ENCODE results near the gene SDK1.

Gene SDK1

DNA sequence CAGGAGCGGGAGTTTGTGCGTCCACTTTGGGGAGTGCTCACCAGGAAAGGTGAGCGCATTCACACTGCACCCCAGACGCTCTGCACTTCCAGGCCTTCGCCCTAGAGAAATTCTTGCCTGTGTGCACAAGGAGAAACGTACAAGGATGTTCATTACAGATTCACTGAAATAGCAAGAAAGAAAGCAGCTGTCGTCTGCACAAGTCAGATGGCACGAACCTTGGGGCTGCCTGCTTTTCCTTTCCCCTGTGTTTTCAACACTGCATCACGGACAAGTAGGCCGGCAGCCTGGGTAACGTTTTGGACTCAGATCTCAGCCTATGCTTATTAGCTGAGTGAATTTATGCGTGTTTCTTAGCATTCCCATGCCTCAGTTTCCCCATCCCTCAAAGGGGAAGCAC is 834.2 kb downstream of the SDK1 start:
- no peak for DNase-seq (ENCODE audit: low spot score)

DNA sequence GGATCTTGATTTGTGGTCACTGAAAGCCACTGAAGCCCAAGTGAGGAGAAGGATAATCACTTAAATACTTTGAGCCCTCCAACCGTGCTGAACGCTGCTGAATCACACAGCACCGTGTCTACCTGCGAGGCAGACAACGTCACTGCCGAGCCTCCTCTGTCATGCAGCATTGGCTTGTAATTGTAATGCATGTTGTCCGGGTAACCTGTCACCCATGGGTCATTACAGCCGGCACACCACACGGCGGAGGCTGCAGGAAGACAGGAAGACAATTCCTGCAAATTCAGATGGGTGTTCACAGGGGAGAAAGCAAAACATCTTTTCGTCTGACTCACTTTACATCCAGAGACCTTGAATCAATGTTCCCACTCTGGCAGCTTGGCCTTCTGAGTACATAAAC is 835.0 kb downstream of the SDK1 start:
- DNase-seq (ENCODE audit: low spot score) = no peak

DNA sequence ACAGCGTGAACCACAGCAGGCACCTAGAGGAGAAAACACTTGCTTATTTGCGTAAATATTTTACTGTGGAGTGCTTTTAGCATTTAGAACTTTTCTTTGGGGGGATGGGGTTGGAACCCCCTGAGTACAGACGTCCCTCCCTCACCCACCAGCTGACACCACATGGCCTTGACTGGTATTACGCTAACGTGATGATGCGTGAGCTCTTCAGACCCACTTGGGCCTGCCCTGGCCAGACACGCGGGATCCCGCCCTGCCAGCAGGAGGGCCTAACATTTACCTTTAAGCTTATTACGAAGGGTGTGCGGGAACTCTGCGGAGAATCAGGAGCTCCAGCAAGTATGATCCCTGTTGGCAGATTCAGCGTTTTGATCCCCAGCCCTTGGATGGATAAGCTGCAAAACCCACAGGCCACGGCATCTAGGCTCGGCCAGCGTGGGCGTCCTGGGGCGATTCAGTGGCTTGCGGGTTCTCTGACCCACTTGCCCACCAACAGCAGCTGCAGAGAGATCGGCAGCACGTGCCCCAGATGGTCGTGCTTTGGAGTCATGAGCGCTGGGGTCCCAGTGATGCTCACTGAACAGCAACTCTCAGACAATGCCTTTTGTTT is 835.6 kb downstream of the SDK1 start:
- DNase-seq (ENCODE audit: low spot score) = no peak

DNA sequence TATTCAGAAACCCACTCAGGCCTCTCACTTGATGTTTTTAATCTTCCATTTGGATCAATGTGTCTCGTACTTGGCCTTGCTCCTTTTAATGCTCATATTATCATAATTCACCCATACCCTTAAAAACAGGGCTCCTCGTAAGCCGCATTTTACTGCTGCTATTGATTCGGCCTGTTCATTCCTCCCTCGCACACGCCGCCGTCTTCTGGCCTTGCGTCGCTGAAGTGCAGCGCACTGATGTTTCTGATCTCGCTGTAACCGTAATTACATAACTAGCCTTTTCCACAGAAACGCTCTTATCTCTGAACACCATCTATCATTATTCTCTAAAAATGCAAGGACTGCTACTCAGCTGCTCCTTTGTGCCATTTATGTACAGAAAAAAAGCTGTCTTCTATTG is 836.5 kb downstream of the SDK1 start:
- DNase-seq (ENCODE audit: low spot score) = no peak

DNA sequence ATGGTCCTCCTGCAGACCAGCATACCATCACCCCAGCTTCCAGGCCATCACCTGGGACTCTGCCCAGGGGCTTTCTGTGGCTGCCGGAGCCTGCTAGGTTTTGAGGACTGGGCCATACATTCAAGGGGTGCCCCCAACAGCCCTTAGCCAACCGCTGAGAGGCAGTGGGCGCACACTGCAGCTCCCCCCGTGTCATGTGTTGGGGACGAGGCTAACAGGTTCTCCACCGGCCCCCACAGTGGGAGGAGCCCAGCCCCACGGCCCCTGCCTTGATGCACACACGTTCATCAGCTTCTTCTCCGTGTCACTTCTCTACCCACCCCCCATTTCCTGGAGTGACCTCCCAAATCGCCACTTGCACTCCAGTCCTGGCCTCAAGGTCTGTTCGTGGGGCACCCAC is 837.8 kb downstream of the SDK1 start:
- no peak for DNase-seq (ENCODE audit: low spot score)

DNA sequence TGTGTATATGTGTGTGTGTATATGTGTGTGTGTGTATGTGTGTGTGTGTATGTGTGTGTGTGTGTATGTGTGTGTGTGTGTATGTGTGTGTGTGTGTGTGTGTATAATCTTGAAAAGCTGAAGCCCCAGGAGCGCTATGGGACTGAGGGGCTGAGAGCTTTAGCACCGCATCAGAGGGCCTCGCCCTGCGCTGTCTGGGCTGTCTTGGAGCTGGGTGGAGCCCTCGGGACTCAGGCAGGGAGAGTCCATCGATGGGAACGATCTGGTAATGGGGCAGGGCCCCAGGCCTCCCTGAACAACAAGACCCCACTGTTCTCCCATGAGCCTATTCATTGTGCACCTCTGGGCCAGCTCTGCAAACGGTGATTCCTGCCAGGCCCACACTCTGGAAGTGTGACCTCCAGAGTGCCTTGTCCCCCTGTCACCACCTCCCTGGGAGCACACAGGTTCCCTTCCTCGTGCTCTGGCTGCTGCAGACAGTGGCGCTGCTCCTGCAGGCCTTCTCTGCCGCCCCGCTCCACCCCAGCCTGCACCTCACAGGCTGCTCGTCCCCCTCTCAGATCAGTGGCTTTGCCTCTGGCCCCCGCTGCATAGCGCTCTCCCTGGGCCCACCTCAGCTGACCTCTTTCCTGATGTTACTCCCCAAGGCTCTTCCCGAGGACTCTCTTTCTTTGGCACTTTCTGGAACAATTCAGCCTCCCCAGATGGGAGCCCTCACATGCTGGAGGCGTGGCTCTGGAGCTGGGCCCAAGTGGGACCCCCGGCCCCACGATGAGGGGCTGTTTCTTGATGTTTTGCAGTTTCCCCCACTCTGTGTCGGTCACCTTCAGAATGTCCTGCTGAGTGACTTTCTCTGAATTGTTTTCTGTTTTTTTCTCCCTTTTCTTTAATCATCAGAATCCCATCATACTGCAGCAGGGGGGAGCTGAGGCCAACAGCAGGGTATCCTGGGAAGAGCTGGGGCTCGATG is 838.9 kb downstream of the SDK1 start:
- DNase-seq (ENCODE audit: low spot score) = no peak

DNA sequence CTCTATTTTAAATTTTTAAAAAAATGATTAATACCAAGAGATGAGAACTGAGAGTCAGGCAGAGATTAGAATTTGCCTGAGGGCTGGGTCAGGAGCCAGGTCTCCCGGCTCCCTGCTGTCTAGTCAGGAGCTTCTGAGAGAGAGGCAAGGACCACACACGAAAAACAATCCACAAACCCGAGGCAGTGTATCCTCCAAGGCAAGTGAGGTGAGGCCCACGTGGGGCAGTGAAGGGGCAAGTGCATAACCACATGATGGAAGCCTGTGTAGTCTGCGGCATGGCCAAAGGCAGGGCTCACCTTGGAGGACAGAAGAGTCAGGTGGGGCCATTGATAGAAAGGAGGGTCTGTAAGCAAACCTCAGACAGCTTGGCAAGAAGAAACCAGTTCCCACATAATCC is 839.9 kb downstream of the SDK1 start:
- no peak for DNase-seq (ENCODE audit: low spot score)

DNA sequence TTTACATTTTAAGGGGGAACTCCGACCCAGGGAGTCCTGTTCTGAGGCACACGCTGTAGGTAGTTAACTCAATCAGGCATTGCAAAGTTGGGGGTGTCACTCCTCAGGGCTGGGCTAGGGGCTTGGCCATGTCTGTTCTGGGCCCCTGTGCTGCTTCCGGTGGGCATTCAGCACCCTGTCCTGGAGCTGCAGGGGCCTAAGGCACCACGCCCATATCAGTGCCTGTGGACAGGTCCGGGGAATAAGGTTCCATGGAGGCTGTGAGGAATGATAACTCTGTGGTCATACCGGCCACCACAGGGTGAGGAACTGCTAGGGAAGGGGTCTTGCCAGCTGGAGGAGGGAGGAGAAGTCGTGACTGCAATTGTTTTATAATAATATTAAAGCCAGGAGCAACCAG is 842.0 kb downstream of the SDK1 start:
- DNase-seq (ENCODE audit: low spot score) = no peak

DNA sequence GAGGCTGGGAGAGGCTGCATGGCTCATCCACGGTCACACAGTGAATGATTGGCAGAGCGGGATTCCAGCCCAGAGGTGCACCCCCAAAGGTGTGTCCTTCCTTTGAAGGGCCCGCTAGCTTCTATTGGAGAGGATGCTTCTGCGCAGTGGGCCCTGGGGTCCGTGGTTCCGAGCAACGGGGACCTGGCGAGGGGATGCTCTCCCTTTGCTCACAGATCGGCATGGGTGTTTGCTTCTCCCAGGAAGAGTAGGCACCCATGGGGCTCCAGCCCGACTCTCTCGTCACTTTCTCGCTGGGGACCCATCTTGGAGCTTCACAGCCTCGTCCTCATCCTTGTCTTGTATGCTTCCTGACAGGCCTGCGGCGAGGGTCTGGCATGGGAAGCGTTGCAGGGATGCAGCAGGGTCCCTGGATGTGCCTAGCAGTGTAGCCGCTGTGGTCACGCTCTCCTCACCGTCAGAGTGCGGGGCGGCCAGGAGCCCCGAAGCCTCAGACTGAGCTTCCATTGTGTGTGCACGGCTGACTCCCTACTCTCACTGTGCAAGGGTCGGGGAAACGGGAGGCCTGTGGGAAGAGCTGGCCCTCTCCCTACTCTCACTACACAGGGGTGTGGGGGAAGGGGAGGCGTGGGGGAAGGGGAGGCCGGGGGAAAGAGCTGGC is 842.6 kb downstream of the SDK1 start:
- DNase-seq (ENCODE audit: low spot score) = no peak

DNA sequence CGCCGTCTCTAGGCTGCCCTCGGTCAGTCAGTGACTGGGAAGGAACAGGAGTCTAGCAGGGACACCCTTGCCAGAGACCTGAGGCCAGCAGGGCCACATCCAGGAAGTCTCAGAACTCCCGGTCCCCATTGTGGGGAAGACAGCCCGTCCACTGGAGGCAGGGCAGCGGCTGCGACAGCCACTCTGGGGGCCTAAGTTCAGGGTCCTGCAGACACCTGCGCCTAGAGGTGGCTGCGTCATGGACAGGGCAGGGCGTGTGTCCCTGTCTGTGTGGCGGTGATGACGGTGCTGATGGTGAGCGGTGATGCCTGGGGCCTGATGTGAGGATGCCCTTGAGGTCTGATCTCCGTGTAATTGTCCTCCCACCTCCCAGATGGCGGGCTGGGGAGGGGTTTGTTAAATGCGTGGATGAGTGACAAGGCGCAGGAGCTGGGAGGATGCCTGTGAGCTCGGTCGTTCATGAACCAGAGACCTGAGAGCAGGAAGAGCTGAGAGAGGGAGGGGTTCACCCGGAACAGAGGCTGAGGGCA is 843.2 kb downstream of the SDK1 start:
- DNase-seq (ENCODE audit: low spot score) = no peak

DNA sequence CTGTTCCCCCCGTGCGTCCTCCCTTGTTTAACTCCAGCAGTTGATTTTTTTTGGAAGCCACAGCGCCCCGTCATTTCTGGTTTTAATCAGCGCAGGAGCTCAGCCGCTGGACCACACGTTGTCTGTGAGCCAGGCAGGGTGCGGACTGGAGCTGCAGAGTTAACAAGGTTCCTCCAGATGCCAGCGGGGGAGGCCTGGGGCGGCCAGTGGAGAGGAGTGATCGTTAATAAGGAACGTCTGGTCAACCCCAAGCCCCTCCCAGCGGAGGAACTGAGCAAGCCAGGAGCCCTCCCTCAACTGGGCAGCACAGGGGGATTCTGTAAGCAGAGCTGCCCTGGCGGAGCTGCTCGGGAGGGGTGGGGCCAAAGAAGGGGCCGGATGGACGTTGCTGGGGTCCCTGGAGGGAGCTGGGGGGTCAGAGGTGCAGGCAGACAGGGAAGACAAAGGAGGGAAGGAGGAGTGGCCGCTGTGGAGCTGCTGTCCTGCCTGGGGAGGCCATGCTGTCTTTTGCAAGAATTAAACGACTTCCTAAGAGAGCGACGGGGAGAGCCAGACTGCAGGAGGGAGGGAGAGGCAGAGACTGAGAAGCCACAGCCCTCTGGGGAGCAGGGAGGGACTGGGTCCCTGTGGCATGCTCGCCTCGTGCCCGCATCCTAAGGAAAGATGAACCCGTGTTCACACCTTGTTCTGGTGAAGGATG is 843.9 kb downstream of the SDK1 start:
- DNase-seq (ENCODE audit: low spot score) = no peak

DNA sequence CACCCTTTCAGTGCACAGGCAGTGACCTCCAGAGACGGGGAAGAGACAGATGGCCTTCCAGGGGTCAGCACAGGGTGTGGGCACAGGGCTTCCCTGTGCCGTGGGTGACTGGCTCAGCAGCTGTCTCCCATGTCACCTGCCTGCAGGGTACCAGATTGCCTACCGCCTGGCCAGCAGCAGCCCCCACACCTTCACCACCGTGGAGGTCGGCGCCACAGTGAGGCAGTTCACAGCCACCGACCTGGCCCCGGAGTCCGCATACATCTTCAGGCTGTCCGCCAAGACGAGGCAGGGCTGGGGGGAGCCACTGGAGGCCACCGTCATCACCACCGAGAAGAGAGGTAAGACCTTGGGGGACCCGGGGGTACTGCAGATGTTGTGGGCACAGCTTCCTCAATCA is 844.5 kb downstream of the SDK1 start:
- DNase-seq (ENCODE audit: low spot score) = no peak

DNA sequence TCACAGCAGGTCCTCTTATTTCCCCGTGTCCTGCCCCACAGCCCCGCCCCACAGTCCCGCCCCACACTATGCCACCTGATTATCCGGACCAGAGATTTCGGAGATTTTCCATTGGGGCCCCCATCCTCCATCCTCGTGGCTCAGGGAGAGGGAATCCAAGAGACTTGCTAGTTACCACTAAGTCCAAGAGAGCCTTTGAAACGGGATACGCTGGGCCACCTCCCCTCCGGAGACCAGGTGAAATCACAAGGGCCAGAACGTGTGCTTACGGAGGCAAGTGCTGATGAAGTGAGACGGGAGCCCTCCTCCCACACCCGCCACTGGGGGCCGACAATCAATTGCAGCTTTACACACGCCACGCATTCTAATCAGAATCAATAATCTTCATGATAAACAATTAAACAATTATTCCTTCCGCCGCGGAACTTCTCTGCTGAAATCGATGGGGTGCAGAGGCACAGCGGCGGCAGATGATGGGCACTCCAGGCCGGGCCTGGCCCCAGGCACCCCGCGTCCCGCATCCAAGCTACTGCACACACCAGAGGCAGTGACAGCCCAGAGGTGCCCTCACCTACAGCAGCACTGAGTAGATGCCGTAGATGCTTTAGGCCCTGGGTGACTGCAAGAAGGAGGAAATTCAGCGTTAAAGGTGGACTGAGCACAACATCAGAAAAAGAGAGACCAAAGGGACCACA is 847.0 kb downstream of the SDK1 start:
- no peak for DNase-seq (ENCODE audit: low spot score)

DNA sequence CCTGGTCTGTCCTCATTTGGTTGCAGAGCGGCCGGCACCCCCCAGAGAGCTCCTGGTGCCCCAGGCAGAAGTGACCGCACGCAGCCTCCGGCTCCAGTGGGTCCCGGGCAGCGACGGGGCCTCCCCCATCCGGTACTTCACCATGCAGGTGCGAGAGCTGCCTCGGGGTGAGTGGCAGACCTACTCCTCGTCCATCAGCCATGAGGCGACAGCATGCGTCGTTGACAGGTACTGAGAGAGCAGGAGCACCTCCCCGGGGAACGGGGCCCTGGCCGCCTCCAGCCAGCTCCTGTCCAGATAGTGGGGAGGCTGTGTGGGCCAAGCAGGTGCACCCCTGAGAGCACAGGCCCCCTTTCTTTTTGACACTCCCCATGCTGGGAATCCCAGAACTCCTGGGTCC is 848.2 kb downstream of the SDK1 start:
- DNase-seq (ENCODE audit: low spot score) = no peak

DNA sequence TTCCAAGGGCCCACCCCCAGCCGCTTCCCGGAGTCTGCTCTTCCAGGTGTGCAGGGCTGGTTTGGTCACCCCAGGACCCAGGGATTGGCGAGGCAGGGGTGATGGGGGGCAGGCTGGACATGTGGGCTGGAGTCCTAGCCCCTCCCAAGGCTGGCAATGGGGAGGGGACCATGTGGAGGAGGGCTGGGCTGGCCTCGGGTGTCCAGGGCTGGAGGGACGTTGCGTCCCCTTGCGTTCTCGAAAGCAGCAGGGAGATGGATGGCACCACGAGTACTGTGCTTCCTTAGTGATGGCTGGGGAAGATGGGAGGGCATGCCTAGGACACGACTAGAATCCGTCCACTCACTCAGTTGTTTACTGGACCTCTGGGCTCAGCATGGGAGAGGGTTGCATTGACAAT is 848.6 kb downstream of the SDK1 start:
- no peak for DNase-seq (ENCODE audit: low spot score)

DNA sequence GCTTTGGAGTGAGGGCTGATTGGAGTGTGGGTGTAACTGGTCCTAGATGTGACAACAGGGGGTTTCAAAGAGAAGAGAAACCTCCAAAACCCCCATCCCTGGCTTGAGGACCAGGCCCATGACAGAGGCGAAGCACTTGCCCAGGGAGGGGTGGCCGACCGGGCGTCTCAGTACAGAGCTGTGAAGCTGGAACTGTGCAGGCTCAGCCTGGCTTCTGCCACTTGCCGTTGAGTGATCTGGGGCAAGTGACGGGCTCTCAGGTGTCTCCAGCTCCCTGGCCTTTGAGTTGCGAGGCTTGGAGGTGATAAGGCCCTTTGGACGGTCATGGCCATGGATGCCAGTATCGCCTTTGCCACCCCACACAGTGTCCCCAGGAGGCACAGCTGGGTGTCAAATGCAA is 849.7 kb downstream of the SDK1 start:
- DNase-seq (ENCODE audit: low spot score) = no peak

DNA sequence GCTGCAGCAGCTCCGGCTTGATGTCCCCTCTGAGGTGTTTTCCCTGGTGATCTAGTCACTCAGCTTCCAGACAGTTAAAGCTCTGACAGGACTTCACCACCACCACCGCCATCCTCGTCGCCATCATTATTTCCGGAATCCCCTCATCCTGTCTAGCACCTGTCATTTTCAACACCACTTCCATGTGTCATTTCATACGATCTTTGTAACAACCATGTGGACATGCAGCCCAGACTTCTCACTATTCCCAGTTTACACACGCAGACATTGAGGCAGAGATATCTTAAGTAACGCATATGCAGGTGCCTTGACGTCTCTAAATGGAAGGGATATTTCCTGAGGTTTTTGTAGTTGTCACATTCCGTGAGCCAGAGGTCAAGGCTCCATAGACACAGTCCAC is 850.5 kb downstream of the SDK1 start:
- no peak for DNase-seq (ENCODE audit: low spot score)

DNA sequence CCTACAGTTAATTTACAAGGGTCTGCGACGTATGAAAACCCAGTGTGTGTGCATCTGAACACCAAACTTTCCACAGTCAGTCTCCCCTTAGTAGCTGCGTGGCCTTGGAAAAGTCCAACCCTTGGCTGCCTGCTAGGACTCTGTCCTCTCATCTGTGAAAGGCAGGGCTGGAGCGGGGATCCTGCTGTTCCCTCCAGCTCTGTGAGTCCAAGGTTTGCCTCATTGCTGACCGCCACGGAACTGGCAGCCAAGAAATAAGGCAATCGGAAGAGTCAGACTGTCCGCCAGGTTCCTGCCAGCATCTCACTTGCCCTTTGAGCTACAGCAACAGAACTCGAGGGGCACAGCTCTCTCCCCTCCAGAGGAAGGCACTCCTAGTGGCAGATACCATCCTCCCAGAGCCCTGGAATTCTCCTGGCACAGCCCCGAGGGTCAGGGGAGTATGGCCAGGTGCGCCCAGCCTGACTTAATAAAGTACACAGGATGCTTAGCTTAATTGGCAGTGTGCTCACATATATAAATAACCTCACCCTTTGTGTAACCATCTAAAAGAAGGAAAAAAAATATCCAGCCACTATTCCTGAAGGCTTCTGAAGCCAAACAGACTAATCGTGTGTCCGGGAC is 851.0 kb downstream of the SDK1 start:
- DNase-seq (ENCODE audit: low spot score) = no peak

DNA sequence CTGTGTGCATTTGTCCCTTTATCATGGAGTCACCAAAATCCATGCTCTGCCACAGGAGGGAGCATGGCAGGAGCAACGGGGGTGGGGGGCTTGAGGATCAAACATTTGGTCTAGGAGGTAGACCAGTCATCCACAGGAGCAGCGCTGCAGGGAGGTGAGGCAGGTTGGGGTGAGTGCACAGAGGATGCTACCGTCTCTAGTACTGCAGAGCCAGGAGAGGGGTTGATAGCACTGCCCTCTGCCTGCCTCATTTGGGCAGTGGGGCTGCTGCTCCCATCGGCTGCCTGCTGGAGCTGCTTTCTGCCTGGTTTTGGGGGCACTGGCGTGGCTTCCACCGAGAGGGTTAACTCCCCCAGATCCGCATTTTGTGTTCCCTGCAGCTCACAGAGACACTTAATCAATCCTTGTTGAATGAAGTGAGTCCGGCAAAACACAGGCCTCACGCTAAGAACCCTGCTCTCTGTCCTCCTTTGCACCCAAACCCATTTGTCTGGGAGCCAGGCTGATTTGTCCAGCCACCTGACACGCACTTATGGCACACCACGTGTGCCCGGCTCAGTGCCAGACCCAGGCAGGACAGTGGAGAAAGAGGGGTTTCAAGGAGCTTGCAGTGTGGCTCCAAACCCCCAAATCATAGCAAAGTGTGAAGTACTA is 854.0 kb downstream of the SDK1 start:
- DNase-seq (ENCODE audit: low spot score) = no peak

DNA sequence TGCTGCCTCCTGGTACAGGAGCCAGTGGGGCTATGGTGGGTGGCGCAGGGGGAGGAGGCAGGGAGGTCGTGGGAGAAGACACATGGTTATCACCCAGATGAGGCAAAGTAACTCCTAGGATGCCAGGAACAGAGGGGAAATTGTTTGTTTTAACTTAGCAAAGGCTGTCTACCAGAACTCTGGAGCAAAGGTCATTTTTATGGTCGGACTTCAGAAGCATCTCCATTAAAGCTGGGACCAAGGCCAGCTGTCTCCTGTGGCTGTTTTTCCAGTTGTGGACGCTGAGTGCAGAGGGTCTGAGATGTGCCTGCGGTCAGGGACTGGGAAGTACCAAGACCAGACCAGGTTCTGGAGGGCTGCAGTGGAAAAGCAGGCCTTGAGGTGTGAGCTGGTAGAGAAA is 855.1 kb downstream of the SDK1 start:
- DNase-seq (ENCODE audit: low spot score) = no peak

DNA sequence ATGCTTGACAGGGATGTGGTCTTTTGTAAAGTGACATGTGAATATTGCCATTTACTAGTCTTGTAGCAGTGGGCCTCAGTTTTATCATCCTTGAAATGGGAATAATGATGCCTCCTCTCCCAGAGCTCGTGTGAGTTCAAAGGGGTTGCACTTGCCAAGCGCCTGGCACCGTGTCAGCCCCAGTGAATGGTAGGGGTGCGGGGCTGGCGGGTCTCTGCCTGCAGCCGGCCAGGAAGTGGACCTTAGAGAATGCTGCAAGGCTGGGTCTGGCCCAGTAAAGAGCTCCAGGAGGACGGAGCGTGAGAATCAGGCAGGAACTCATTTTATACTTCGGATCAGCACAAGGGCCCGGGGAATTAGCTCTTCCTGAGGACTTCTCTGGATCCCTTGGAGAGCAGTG is 856.6 kb downstream of the SDK1 start:
- DNase-seq (ENCODE audit: low spot score) = no peak
